H9 (cell line): ENCODE results near the gene AIPL1. TPM values are rescaled to one million over a fixed set of nuclear protein-coding genes. Genes with fewer than 3 reads are reported as not detected.

Source experiments
- DNase-seq: peaks from one replicate; pipeline ENCODE4 v3.0.0-alpha.2; 2017
- H2AFZ ChIP-seq: one replicate; pipeline ENCODE4 v1.6.1; 2013; ENCODE audit warnings: mild to moderate bottlenecking, low read length, control low read depth, moderate library complexity
- H2AK5ac ChIP-seq: 2 replicates; pipeline ENCODE4 v1.6.1; 2013; ENCODE audit warnings: low read length, control low read depth, mixed read lengths; ENCODE audit not compliant: insufficient read length
- H2BK120ac ChIP-seq: one replicate; pipeline ENCODE4 v1.6.1; 2013; ENCODE audit warnings: low read depth, mild to moderate bottlenecking, low read length, control low read depth, inconsistent platforms; ENCODE audit not compliant: poor library complexity, severe bottlenecking
- H2BK12ac ChIP-seq: 2 replicates; pipeline ENCODE4 v1.6.1; 2013; ENCODE audit warnings: low read length, control low read depth, mixed read lengths, low read depth; ENCODE audit not compliant: insufficient read length
- H2BK15ac ChIP-seq: 2 replicates; pipeline ENCODE4 v1.6.1; 2013; ENCODE audit warnings: low read depth, low read length, control low read depth
- H2BK20ac ChIP-seq: one replicate; pipeline ENCODE4 v1.6.1; 2013; ENCODE audit warnings: low read depth, mild to moderate bottlenecking, low read length, control low read depth, inconsistent platforms; ENCODE audit not compliant: poor library complexity, severe bottlenecking
- H2BK5ac ChIP-seq: 2 replicates; pipeline ENCODE4 v1.6.1; 2013; ENCODE audit warnings: low read length, control low read depth, mixed read lengths; ENCODE audit not compliant: insufficient read length
- H3K14ac ChIP-seq: 2 replicates; pipeline ENCODE4 v1.6.1; 2013; ENCODE audit warnings: low read length, control low read depth; ENCODE audit not compliant: insufficient read depth
- H3K18ac ChIP-seq: 2 replicates; pipeline ENCODE4 v1.6.1; 2013; ENCODE audit warnings: low read depth, mild to moderate bottlenecking, mixed read lengths, low read length, control low read depth; ENCODE audit not compliant: insufficient read length
- H3K23ac ChIP-seq: 2 replicates; pipeline ENCODE4 v1.6.1; 2013; ENCODE audit warnings: low read length, control low read depth, mixed read lengths, low read depth; ENCODE audit not compliant: insufficient read length
- H3K23me2 ChIP-seq: 2 replicates; pipeline ENCODE4 v1.6.1; 2013; ENCODE audit warnings: low read depth, mild to moderate bottlenecking, mixed read lengths, low read length, control low read depth; ENCODE audit not compliant: insufficient read length, poor library complexity, severe bottlenecking
- H3K27ac ChIP-seq: 2 replicates; pipeline ENCODE4 v1.5.1; 2013; ENCODE audit warnings: low read length, control low read depth, mixed read lengths, low read depth; ENCODE audit not compliant: insufficient read length
- H3K27me3 ChIP-seq: 2 replicates; pipeline ENCODE4 v1.6.1; 2013; ENCODE audit warnings: low read length, control low read depth, inconsistent platforms; ENCODE audit not compliant: insufficient read depth
- H3K4ac ChIP-seq: 2 replicates; pipeline ENCODE4 v1.6.1; 2013; ENCODE audit warnings: low read depth, mild to moderate bottlenecking, control low read depth, inconsistent platforms, low read length, moderate library complexity
- H3K4me1 ChIP-seq: 2 replicates; pipeline ENCODE4 v1.6.1; 2013; ENCODE audit warnings: low read length, control low read depth, inconsistent platforms; ENCODE audit not compliant: insufficient read depth
- H3K4me2 ChIP-seq: 2 replicates; pipeline ENCODE4 v1.6.1; 2013; ENCODE audit warnings: low read length, control low read depth, mixed read lengths; ENCODE audit not compliant: insufficient read length, insufficient read depth
- H3K56ac ChIP-seq: 2 replicates; pipeline ENCODE4 v1.6.1; 2013; ENCODE audit warnings: low read depth, mild to moderate bottlenecking, mixed read lengths, low read length, control low read depth; ENCODE audit not compliant: insufficient read length
- H3K79me1 ChIP-seq: 2 replicates; pipeline ENCODE4 v1.6.1; 2013; ENCODE audit warnings: low read depth, mild to moderate bottlenecking, moderate library complexity, low read length, control low read depth, inconsistent platforms; ENCODE audit not compliant: insufficient read depth, poor library complexity, severe bottlenecking
- H3K79me2 ChIP-seq: 2 replicates; pipeline ENCODE4 v1.6.1; 2013; ENCODE audit warnings: low read length, control low read depth, inconsistent platforms; ENCODE audit not compliant: insufficient read depth
- H3K9ac ChIP-seq: 2 replicates; pipeline ENCODE4 v1.6.1; 2013; ENCODE audit warnings: low read length, control low read depth, mixed read lengths; ENCODE audit not compliant: insufficient read length; ENCODE audit errors: extremely low read depth
- H3K9me3 ChIP-seq: one replicate; pipeline ENCODE4 v1.6.1; 2013; ENCODE audit warnings: low read depth, low read length, inconsistent platforms; ENCODE audit not compliant: control insufficient read depth
- H3T11ph ChIP-seq: one replicate; pipeline ENCODE4 v1.6.1; 2013; ENCODE audit warnings: mild to moderate bottlenecking, low read length, control low read depth, inconsistent platforms
- H4K20me1 ChIP-seq: one replicate; pipeline ENCODE4 v1.6.1; 2013; ENCODE audit not compliant: control insufficient read depth, insufficient read length, insufficient read depth
- H4K5ac ChIP-seq: 2 replicates; pipeline ENCODE4 v1.6.1; 2013; ENCODE audit warnings: low read depth, mild to moderate bottlenecking, mixed read lengths, low read length, control low read depth; ENCODE audit not compliant: insufficient read length
- H4K8ac ChIP-seq: replicated peaks from 2 replicates; pipeline ENCODE4 v1.6.1; 2013; ENCODE audit warnings: low read length, control low read depth, mixed read lengths, low read depth; ENCODE audit not compliant: insufficient read length
- H4K91ac ChIP-seq: 2 replicates; pipeline ENCODE4 v1.6.1; 2013; ENCODE audit warnings: low read depth, mild to moderate bottlenecking, moderate library complexity, mixed read lengths, low read length, control low read depth; ENCODE audit not compliant: insufficient read length
- H3K27ac Mint-ChIP-seq, 3 experiments: 2 replicates in 2 of 3; 3 replicates in 1 of 3; pipeline ENCODE4 v1.8.0; 2020 to 2021; ENCODE audit warnings: mixed read lengths in 3 of 3, mild to moderate bottlenecking in 1 of 3, moderate library complexity in 1 of 3
- H3K27me3 Mint-ChIP-seq: 2 replicates; pipeline ENCODE4 v1.8.0; 2021; ENCODE audit warnings: low read depth, mild to moderate bottlenecking, moderate library complexity, mixed read lengths
- H3K36me3 Mint-ChIP-seq, 3 experiments: 2 replicates in 2 of 3; 3 replicates in 1 of 3; pipeline ENCODE4 v1.8.0; 2020 to 2021; ENCODE audit warnings: low read depth in 3 of 3, mixed read lengths in 3 of 3; ENCODE audit not compliant: insufficient read depth in 1 of 3
- H3K4me1 Mint-ChIP-seq, 2 experiments: 2 replicates each; pipeline ENCODE4 v1.8.0; 2020; ENCODE audit warnings: mixed read lengths in 2 of 2
- H3K4me3 Mint-ChIP-seq, 2 experiments: 2 replicates in 1 of 2; 3 replicates in 1 of 2; pipeline ENCODE4 v1.8.0; 2020 to 2021; ENCODE audit warnings: mild to moderate bottlenecking in 2 of 2, mixed read lengths in 2 of 2, moderate library complexity in 1 of 2
- H3K9me3 Mint-ChIP-seq, 2 experiments: 2 replicates in 1 of 2; 3 replicates in 1 of 2; pipeline ENCODE4 v1.8.0; 2020; ENCODE audit warnings: mild to moderate bottlenecking in 2 of 2, mixed read lengths in 2 of 2, moderate library complexity in 1 of 2
- WGBS: extraction: QIAGEN DNeasy Blood & Tissue Kit; methylation state at CpG from one replicate; pipeline ENCODE4 v1.1.7; 2013; ENCODE audit warnings: missing lambda C conversion rate, low lambda C conversion rate, mixed read lengths; ENCODE audit not compliant: insufficient read length; ENCODE audit errors: extremely low coverage; 5-methylcytosine and 5-hydroxymethylcytosine counted together
- total RNA-seq: library from RNA; stranded (reverse); gene quantifications from 2 replicates; pipeline ENCODE4 v1.2.1, GENCODE V29; 2021
- TF ChIP-seq, protein P1 (sequence below): fragments of 200-600 bp; sonication (generic); conservative IDR thresholded peaks from 3 replicates; pipeline ENCODE4 v1.8.0; 2021; ENCODE audit warnings: antibody characterized with exemption, mild to moderate bottlenecking

AIPL1 gene
- total RNA-seq, 1 experiment from 2014 or later: 0.57 TPM

DNA sequence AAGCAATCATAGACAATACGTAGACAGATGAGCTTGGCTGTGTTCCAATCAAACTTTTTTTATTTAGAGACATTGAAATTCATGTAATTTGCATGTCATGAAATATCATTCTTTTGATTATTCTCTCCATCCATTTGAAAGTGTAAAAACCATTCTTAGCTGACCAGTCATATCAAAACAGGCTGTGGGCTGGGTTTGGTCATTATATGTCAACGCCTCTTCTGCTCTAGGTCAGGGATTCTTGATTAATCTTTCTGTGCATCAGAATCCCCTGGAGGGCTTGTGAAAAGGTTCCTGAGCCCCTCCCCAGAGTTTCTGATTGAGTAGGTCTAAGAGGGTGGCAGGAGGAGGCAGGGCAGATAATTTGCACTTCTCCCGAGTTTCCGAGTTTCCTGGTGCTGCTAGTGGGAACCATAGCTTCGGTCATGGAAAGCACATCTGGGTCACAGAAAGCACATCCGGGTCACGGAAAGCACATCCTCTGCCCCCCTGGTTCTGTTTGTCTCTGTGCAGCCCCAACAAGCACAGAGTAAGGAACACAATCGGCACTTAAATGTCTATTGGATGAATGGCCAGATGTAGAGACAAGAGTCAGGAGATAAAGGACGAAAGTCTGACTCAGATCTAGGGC lies 25.7 kb upstream of the AIPL1 start:
- H3K4me3 Mint-ChIP-seq: no peak overlapping the region
- no peak for DNase-seq
- H2BK5ac ChIP-seq: no peak overlapping the region
- H4K5ac ChIP-seq: no peak overlapping the region
- no peak overlapping the region for H3K14ac ChIP-seq
- H2AFZ ChIP-seq: no peak overlapping the region
- no peak overlapping the region for H3K27ac ChIP-seq
- H2BK120ac ChIP-seq: no peak overlapping the region
- no CpG with 5 or more reads among the region's 9 CpGs for WGBS
- H3K9ac ChIP-seq: no peak overlapping the region
- no peaks in the 10 kb centered on the region for H3K79me1 ChIP-seq
- no peaks in the 10 kb centered on the region for H3K23me2 ChIP-seq
- H3T11ph ChIP-seq: no peak overlapping the region
- H4K8ac ChIP-seq: no peak overlapping the region
- no peak overlapping the region for H3K23ac ChIP-seq
- H3K4me1 ChIP-seq: peaks cover 15% of the 10 kb centered on the region; the same call in 1 of the 2 replicates
- H2BK12ac ChIP-seq: no peak overlapping the region
- no peak overlapping the region for H4K91ac ChIP-seq
- H2AK5ac ChIP-seq: no peak overlapping the region
- no peak overlapping the region for H2BK20ac ChIP-seq
- H3K4ac ChIP-seq: no peak overlapping the region
- no peaks in the 10 kb centered on the region for H3K9me3 ChIP-seq
- TF ChIP-seq, protein P1, sequence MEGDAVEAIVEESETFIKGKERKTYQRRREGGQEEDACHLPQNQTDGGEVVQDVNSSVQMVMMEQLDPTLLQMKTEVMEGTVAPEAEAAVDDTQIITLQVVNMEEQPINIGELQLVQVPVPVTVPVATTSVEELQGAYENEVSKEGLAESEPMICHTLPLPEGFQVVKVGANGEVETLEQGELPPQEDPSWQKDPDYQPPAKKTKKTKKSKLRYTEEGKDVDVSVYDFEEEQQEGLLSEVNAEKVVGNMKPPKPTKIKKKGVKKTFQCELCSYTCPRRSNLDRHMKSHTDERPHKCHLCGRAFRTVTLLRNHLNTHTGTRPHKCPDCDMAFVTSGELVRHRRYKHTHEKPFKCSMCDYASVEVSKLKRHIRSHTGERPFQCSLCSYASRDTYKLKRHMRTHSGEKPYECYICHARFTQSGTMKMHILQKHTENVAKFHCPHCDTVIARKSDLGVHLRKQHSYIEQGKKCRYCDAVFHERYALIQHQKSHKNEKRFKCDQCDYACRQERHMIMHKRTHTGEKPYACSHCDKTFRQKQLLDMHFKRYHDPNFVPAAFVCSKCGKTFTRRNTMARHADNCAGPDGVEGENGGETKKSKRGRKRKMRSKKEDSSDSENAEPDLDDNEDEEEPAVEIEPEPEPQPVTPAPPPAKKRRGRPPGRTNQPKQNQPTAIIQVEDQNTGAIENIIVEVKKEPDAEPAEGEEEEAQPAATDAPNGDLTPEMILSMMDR: no peak
- no peak overlapping the region for H3K56ac ChIP-seq
- no peaks in the 10 kb centered on the region; a peak in 1 of 5 replicates for H3K9me3 Mint-ChIP-seq
- H3K27ac Mint-ChIP-seq: 0 out of 7 replicates have a peak overlapping the region, but pooled peaks of 1 of the 3 experiments have one; percentile 10
- H3K36me3 Mint-ChIP-seq: peaks cover 0 to 1% (median 0%) of the 10 kb centered on the region in 3 experiments; a peak in 1 of 7 replicates
- H3K4me2 ChIP-seq: no peak overlapping the region
- peaks cover 33 to 38% of the 10 kb centered on the region in 2 experiments for H3K4me1 Mint-ChIP-seq
- no peaks in the 10 kb centered on the region for H4K20me1 ChIP-seq
- H3K18ac ChIP-seq: no peak overlapping the region
- no peak overlapping the region for H2BK15ac ChIP-seq
- peaks cover 3% of the 10 kb centered on the region for H3K27me3 Mint-ChIP-seq
- H3K79me2 ChIP-seq: no peaks in the 10 kb centered on the region
- no peaks in the 10 kb centered on the region; the same call in 1 of the 2 replicates for H3K27me3 ChIP-seq
